ENCODE measurements around the gene GINS1. TPM values are rescaled to one million over a fixed set of nuclear protein-coding genes. Genes with fewer than 3 reads are reported as not detected.

The GINS1 gene
- total and polyA plus RNA-seq, 2 experiments from 2014 or later: 32.0 to 65.4 TPM

DNA sequence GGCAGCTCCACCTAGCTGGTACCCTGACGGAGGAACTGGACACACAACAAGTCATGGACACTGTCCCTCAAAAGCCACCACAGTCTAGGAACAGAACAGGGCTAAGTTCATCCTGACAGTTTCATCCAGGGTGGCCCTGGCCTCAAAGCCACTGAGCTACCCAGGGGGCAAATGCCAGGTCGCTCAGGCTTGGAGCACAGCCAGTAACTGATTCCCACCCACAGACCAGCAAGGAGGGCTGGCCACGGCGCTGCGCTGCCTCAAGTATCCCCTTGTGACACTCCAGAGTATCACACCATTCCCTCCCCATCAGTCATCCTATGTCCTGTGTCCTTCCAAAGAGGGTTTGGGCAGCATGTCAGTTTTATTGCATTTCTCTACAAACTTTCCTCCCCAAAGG is 72.2 kb downstream of the GINS1 start:
- no peaks in the 10 kb centered on the region for H3K4me1 ChIP-seq (ENCODE audit: insufficient read depth)
- peaks cover 3% of the 10 kb centered on the region; the same call in 1 of the 2 replicates for H3K36me3 ChIP-seq (ENCODE audit: insufficient read depth)
- no peak overlapping the region for H3K27ac Mint-ChIP-seq
- H3K9me3 Mint-ChIP-seq: no peaks in the 10 kb centered on the region; the same call in 2 of the 3 replicates
- no peaks in the 10 kb centered on the region for H3K9me2 ChIP-seq (ENCODE audit: insufficient read depth)
- no peak for TF ChIP-seq CTCF (conservative IDR thresholded peaks at IDR 0.05; ENCODE audit: low read depth in 2 of 2)
- TF ChIP-seq, protein P1, sequence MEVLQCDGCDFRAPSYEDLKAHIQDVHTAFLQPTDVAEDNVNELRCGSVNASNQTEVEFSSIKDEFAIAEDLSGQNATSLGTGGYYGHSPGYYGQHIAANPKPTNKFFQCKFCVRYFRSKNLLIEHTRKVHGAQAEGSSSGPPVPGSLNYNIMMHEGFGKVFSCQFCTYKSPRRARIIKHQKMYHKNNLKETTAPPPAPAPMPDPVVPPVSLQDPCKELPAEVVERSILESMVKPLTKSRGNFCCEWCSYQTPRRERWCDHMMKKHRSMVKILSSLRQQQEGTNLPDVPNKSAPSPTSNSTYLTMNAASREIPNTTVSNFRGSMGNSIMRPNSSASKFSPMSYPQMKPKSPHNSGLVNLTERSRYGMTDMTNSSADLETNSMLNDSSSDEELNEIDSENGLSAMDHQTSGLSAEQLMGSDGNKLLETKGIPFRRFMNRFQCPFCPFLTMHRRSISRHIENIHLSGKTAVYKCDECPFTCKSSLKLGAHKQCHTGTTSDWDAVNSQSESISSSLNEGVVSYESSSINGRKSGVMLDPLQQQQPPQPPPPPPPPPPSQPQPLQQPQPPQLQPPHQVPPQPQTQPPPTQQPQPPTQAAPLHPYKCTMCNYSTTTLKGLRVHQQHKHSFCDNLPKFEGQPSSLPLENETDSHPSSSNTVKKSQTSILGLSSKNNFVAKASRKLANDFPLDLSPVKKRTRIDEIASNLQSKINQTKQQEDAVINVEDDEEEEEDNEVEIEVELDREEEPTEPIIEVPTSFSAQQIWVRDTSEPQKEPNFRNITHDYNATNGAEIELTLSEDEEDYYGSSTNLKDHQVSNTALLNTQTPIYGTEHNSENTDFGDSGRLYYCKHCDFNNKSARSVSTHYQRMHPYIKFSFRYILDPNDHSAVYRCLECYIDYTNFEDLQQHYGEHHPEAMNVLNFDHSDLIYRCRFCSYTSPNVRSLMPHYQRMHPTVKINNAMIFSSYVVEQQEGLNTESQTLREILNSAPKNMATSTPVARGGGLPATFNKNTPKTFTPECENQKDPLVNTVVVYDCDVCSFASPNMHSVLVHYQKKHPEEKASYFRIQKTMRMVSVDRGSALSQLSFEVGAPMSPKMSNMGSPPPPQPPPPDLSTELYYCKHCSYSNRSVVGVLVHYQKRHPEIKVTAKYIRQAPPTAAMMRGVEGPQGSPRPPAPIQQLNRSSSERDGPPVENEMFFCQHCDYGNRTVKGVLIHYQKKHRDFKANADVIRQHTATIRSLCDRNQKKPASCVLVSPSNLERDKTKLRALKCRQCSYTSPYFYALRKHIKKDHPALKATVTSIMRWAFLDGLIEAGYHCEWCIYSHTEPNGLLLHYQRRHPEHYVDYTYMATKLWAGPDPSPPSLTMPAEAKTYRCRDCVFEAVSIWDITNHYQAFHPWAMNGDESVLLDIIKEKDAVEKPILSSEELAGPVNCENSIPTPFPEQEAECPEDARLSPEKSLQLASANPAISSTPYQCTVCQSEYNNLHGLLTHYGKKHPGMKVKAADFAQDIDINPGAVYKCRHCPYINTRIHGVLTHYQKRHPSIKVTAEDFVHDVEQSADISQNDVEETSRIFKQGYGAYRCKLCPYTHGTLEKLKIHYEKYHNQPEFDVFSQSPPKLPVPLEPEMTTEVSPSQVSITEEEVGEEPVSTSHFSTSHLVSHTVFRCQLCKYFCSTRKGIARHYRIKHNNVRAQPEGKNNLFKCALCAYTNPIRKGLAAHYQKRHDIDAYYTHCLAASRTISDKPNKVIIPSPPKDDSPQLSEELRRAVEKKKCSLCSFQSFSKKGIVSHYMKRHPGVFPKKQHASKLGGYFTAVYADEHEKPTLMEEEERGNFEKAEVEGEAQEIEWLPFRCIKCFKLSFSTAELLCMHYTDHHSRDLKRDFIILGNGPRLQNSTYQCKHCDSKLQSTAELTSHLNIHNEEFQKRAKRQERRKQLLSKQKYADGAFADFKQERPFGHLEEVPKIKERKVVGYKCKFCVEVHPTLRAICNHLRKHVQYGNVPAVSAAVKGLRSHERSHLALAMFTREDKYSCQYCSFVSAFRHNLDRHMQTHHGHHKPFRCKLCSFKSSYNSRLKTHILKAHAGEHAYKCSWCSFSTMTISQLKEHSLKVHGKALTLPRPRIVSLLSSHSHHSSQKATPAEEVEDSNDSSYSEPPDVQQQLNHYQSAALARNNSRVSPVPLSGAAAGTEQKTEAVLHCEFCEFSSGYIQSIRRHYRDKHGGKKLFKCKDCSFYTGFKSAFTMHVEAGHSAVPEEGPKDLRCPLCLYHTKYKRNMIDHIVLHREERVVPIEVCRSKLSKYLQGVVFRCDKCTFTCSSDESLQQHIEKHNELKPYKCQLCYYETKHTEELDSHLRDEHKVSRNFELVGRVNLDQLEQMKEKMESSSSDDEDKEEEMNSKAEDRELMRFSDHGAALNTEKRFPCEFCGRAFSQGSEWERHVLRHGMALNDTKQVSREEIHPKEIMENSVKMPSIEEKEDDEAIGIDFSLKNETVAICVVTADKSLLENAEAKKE (CRISPR knock-in tag; IDR thresholded peaks at IDR 0.05): no peak
- TF ChIP-seq, protein P2, sequence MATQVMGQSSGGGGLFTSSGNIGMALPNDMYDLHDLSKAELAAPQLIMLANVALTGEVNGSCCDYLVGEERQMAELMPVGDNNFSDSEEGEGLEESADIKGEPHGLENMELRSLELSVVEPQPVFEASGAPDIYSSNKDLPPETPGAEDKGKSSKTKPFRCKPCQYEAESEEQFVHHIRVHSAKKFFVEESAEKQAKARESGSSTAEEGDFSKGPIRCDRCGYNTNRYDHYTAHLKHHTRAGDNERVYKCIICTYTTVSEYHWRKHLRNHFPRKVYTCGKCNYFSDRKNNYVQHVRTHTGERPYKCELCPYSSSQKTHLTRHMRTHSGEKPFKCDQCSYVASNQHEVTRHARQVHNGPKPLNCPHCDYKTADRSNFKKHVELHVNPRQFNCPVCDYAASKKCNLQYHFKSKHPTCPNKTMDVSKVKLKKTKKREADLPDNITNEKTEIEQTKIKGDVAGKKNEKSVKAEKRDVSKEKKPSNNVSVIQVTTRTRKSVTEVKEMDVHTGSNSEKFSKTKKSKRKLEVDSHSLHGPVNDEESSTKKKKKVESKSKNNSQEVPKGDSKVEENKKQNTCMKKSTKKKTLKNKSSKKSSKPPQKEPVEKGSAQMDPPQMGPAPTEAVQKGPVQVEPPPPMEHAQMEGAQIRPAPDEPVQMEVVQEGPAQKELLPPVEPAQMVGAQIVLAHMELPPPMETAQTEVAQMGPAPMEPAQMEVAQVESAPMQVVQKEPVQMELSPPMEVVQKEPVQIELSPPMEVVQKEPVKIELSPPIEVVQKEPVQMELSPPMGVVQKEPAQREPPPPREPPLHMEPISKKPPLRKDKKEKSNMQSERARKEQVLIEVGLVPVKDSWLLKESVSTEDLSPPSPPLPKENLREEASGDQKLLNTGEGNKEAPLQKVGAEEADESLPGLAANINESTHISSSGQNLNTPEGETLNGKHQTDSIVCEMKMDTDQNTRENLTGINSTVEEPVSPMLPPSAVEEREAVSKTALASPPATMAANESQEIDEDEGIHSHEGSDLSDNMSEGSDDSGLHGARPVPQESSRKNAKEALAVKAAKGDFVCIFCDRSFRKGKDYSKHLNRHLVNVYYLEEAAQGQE (IDR thresholded peaks at IDR 0.05; ENCODE audit: unreplicated experiment): no peak
- no peak for TF ChIP-seq NANOG (IDR thresholded peaks at IDR 0.05; ENCODE audit: borderline replicate concordance)
- no peak for TF ChIP-seq JUNB (IDR thresholded peaks at IDR 0.05; ENCODE audit: unreplicated experiment)
- TF ChIP-seq ZNF331 (CRISPR knock-in tag; IDR thresholded peaks at IDR 0.05; ENCODE audit: low read depth): no peak
- TF ChIP-seq EZH2 (IDR thresholded peaks at IDR 0.05; ENCODE audit: low read depth, unreplicated experiment): no peak
- TF ChIP-seq, protein P3, sequence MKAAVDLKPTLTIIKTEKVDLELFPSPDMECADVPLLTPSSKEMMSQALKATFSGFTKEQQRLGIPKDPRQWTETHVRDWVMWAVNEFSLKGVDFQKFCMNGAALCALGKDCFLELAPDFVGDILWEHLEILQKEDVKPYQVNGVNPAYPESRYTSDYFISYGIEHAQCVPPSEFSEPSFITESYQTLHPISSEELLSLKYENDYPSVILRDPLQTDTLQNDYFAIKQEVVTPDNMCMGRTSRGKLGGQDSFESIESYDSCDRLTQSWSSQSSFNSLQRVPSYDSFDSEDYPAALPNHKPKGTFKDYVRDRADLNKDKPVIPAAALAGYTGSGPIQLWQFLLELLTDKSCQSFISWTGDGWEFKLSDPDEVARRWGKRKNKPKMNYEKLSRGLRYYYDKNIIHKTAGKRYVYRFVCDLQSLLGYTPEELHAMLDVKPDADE (IDR thresholded peaks at IDR 0.05): no peak
- no peak for TF ChIP-seq EZH2phosphoT487 (IDR thresholded peaks at IDR 0.05; ENCODE audit: unreplicated experiment)
- TF ChIP-seq CREB1 (CRISPR knock-in tag; IDR thresholded peaks at IDR 0.05; ENCODE audit: low read depth): no peak
- TF ChIP-seq STAT1 (IDR thresholded peaks at IDR 0.05; ENCODE audit: unreplicated experiment): no peak
- no peak for TF ChIP-seq ZNF114 (CRISPR knock-in tag; IDR thresholded peaks at IDR 0.05)
- no peak for TF ChIP-seq POLR2AphosphoS5 (IDR thresholded peaks at IDR 0.05; ENCODE audit: low read depth)
- H3K36me3 Mint-ChIP-seq (ENCODE audit: low read depth): peaks cover 51% of the 10 kb centered on the region
- H3K4me1 Mint-ChIP-seq: no peaks in the 10 kb centered on the region
- H3K4me3 Mint-ChIP-seq: no peak overlapping the region
- no peak overlapping the region for H3K4me2 ChIP-seq
- no peak overlapping the region for H2AFZ ChIP-seq
- H3K27me3 Mint-ChIP-seq (ENCODE audit: insufficient read depth, low read depth, poor library complexity): no peaks in the 10 kb centered on the region
- H3K4me3 ChIP-seq: no peak overlapping the region
- H3K79me2 ChIP-seq (replicated peaks; ENCODE audit: insufficient read depth): no peaks in the 10 kb centered on the region
- DNase-seq (ENCODE audit: low spot score) (no peak), ATAC-seq (no peak)
- no peak overlapping the region for H3K27ac ChIP-seq (ENCODE audit: low read depth)
- H4K20me1 ChIP-seq (replicated peaks; ENCODE audit: insufficient read depth): peaks cover 5% of the 10 kb centered on the region; the same call in 1 of the 2 replicates
- no peaks in the 10 kb centered on the region for H3K27me3 ChIP-seq (ENCODE audit: insufficient read depth)
- H3F3A ChIP-seq (replicated peaks; ENCODE audit: low read depth): no peaks in the 10 kb centered on the region
